Caco-2 (cell line): Measurements from ENCODE around the gene ALPL. TPM values are rescaled to one million over a fixed set of nuclear protein-coding genes. Genes with fewer than 3 reads are reported as not detected.

Source experiments
- BruUV-seq: library from RNA; stranded (reverse); fragments of 400-500 nt; replicated peaks from 2 replicates; lab custom pipeline; 2021; lab: Mats Ljungman, UMichigan
- CTCF ChIA-PET: fragments of 300-600 bp; sonication (Branson Sonifier 250); formaldehyde crosslinking; loops from one replicate; lab custom pipeline; 2022; ENCODE audit warnings: antibody characterized with exemption; lab: Charles Lee
- POLR2A ChIA-PET: fragments of 300-600 bp; sonication (Branson Sonifier 250); formaldehyde crosslinking; loops from one replicate; lab custom pipeline; 2022; ENCODE audit warnings: antibody characterized with exemption; lab: Charles Lee
- DNase-seq, 2 experiments: peaks; one replicate each; pipeline versions ENCODE4 v3.0.0 to v3.0.0-alpha.2; 2020 to 2022
- H3K27me3 ChIP-seq: replicated peaks from 2 replicates; pipeline ENCODE4 v1.6.0; 2011; ENCODE audit warnings: low read length; ENCODE audit not compliant: control insufficient read depth, insufficient read depth
- H3K36me3 ChIP-seq: 2 replicates; pipeline ENCODE4 v1.5.1; 2011; ENCODE audit warnings: low read length; ENCODE audit not compliant: control insufficient read depth, insufficient read depth
- H3K4me1 ChIP-seq: fragments of 250-450 bp; sonication (Bioruptor Pico); 2 replicates; pipeline ENCODE4 v1.5.1; 2020; ENCODE audit warnings: mild to moderate bottlenecking
- H3K4me3 ChIP-seq: 2 replicates; pipeline ENCODE4 v1.5.1; 2011; ENCODE audit warnings: low read depth, mild to moderate bottlenecking, control low read depth, low read length
- H3K9me3 ChIP-seq: fragments of 250-450 bp; sonication (Bioruptor Pico); 2 replicates; pipeline ENCODE4 v1.5.1; 2020; ENCODE audit warnings: mild to moderate bottlenecking, moderate library complexity
- H3K27ac Mint-ChIP-seq: one replicate; pipeline ENCODE4 v1.8.0; 2022; ENCODE audit warnings: mixed read lengths; ENCODE audit not compliant: unreplicated experiment
- H3K27me3 Mint-ChIP-seq: one replicate; pipeline ENCODE4 v1.8.0; 2022; ENCODE audit warnings: mixed read lengths; ENCODE audit not compliant: insufficient read depth, unreplicated experiment
- H3K36me3 Mint-ChIP-seq: one replicate; pipeline ENCODE4 v1.8.0; 2022; ENCODE audit warnings: mild to moderate bottlenecking, mixed read lengths; ENCODE audit not compliant: insufficient read depth, unreplicated experiment
- H3K4me1 Mint-ChIP-seq: one replicate; pipeline ENCODE4 v1.8.0; 2022; ENCODE audit warnings: low read depth, mixed read lengths; ENCODE audit not compliant: unreplicated experiment
- H3K4me3 Mint-ChIP-seq: one replicate; pipeline ENCODE4 v1.8.0; 2022; ENCODE audit warnings: mild to moderate bottlenecking, moderate library complexity, mixed read lengths; ENCODE audit not compliant: unreplicated experiment
- H3K9me3 Mint-ChIP-seq: one replicate; pipeline ENCODE4 v1.8.0; 2022; ENCODE audit warnings: mixed read lengths; ENCODE audit not compliant: unreplicated experiment
- intact Hi-C: fragments of 100-400 bp; cut with micrococcal nuclease; formaldehyde crosslinking; loops from one replicate; pipeline ENCODE4 v1.10.0; 2022; ENCODE audit not compliant: unreplicated experiment
- total RNA-seq: library from RNA; stranded (reverse); gene quantifications from 2 replicates; pipeline ENCODE4 v1.2.3, GENCODE V29; 2022
- TF ChIP-seq, protein P1 (sequence below), 2 experiments: fragments of 200-600 bp in 1 of 2; IDR thresholded peaks; 1 replicate in 1 of 2; 2 replicates in 1 of 2; pipeline versions ENCODE4 v1.5.1 to v1.8.0; 2011 to 2022; ENCODE audit warnings: antibody characterized with exemption in 1 of 2, control low read depth in 1 of 2, inconsistent platforms in 1 of 2, low read depth in 1 of 2, low read length in 1 of 2, mild to moderate bottlenecking in 1 of 2, moderate library complexity in 1 of 2; ENCODE audit not compliant: insufficient read depth in 1 of 2, severe bottlenecking in 1 of 2, unreplicated experiment in 1 of 2

Gene ALPL
- total RNA-seq, 1 experiment from 2014 or later: 0.79 TPM

DNA sequence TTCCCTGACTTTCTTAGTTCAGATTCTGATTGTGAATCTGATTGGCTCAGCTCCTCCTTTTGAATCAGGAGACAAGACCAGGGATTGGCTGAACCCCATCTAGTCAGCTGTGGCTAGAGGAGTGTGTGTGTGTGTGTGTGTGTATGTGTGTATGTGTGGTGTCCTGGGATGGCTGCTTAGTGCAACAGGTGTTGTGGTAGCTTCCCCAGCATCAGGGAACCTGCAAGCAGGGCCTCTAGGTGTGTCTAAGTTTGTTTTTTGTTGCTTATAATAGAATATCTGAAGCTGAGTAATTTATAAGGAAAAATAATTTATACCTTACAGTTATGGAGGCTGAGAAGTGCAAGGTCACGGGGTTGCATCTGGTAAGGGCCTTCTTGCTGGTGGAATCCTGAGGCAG is 13.2 kb upstream of the ALPL start:
- no peaks in the 10 kb centered on the region for H3K9me3 Mint-ChIP-seq
- no peak overlapping the region for H3K4me3 ChIP-seq
- ChIA-PET CTCF (no interaction called here), POLR2A (no interaction called here)
- intact Hi-C loops: no loop called here
- BruUV-seq: no TSS peak
- peaks cover 4% of the 10 kb centered on the region; the same call in 1 of the 2 replicates for H3K4me1 ChIP-seq
- H3K4me1 Mint-ChIP-seq: no peaks in the 10 kb centered on the region
- H3K36me3 Mint-ChIP-seq: no peaks in the 10 kb centered on the region
- no peaks in the 10 kb centered on the region for H3K36me3 ChIP-seq
- TF ChIP-seq, protein P1, sequence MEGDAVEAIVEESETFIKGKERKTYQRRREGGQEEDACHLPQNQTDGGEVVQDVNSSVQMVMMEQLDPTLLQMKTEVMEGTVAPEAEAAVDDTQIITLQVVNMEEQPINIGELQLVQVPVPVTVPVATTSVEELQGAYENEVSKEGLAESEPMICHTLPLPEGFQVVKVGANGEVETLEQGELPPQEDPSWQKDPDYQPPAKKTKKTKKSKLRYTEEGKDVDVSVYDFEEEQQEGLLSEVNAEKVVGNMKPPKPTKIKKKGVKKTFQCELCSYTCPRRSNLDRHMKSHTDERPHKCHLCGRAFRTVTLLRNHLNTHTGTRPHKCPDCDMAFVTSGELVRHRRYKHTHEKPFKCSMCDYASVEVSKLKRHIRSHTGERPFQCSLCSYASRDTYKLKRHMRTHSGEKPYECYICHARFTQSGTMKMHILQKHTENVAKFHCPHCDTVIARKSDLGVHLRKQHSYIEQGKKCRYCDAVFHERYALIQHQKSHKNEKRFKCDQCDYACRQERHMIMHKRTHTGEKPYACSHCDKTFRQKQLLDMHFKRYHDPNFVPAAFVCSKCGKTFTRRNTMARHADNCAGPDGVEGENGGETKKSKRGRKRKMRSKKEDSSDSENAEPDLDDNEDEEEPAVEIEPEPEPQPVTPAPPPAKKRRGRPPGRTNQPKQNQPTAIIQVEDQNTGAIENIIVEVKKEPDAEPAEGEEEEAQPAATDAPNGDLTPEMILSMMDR (IDR thresholded peaks at IDR 0.05; ENCODE audit: insufficient read depth in 1 of 2, low read depth in 1 of 2, low read length in 1 of 2, severe bottlenecking in 1 of 2, unreplicated experiment in 1 of 2): no peak
- H3K27me3 Mint-ChIP-seq: no peaks in the 10 kb centered on the region
- no peaks in the 10 kb centered on the region for H3K27me3 ChIP-seq
- peaks cover 5% of the 10 kb centered on the region; the same call in 1 of the 2 replicates for H3K9me3 ChIP-seq
- no peak overlapping the region for H3K27ac Mint-ChIP-seq
- DNase-seq: no peak
- H3K4me3 Mint-ChIP-seq: no peak overlapping the region

DNA sequence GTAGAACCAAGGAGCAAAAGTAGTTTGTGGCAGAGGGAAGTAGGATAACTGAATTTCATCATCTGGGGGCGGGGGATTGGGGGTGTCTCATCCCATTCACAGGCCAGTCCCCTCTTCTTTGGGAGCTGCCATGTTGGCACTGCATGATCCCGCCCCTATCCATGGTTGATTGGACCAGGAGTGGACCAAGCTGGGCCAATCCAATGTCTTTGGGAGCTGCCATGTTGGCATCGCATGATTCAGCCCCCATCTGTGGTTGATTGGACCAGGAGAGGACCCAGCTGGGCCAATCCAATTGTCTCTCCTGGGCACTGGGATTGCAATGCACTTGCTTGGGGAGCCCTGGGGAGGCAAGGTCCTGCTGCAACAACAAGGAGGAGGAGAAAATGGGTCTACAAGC is 12.3 kb upstream of the ALPL start:
- BruUV-seq: no TSS peak

GRCh38 chr1:21497466-21498061 is 11.7 kb upstream of the ALPL start:
- no peaks in the 10 kb centered on the region for H3K36me3 Mint-ChIP-seq
- POLR2A ChIA-PET: no interaction called here
- no peak overlapping the region for H3K27ac Mint-ChIP-seq

More for the DNA sequence above, 12.3 kb upstream of the ALPL start:
- peaks cover 4% of the 10 kb centered on the region; the same call in 1 of the 2 replicates for H3K4me1 ChIP-seq
- H3K4me1 Mint-ChIP-seq: no peaks in the 10 kb centered on the region
- ChIA-PET POLR2A (no interaction called here), CTCF (no interaction called here)
- H3K9me3 ChIP-seq: peaks cover 5% of the 10 kb centered on the region; the same call in 1 of the 2 replicates
- no peak overlapping the region for H3K4me3 Mint-ChIP-seq
- DNase-seq: no peak
- H3K27me3 ChIP-seq: no peaks in the 10 kb centered on the region
- H3K36me3 ChIP-seq: no peaks in the 10 kb centered on the region
- H3K9me3 Mint-ChIP-seq: no peaks in the 10 kb centered on the region
- TF ChIP-seq, protein P1 (IDR thresholded peaks at IDR 0.05; ENCODE audit: insufficient read depth in 1 of 2, low read depth in 1 of 2, low read length in 1 of 2, severe bottlenecking in 1 of 2, unreplicated experiment in 1 of 2): no peak
- H3K27ac Mint-ChIP-seq: no peak overlapping the region
- intact Hi-C loops: no loop called here
- H3K36me3 Mint-ChIP-seq: no peaks in the 10 kb centered on the region
- H3K27me3 Mint-ChIP-seq: no peaks in the 10 kb centered on the region
- H3K4me3 ChIP-seq: no peak overlapping the region

More at GRCh38 chr1:21497466-21498061, 11.7 kb upstream of the ALPL start:
- Mint-ChIP-seq H3K4me1 (no peaks in the 10 kb centered on the region), H3K27me3 (no peaks in the 10 kb centered on the region), H3K9me3 (no peaks in the 10 kb centered on the region), H3K4me3 (no peak overlapping the region)
- Histone ChIP-seq H3K27me3 (no peaks in the 10 kb centered on the region), H3K9me3 (peaks cover 5% of the 10 kb centered on the region; the same call in 1 of the 2 replicates), H3K36me3 (no peaks in the 10 kb centered on the region), H3K4me1 (peaks cover 4% of the 10 kb centered on the region; the same call in 1 of the 2 replicates), H3K4me3 (no peak overlapping the region)
- intact Hi-C loops: no loop called here
- CTCF ChIA-PET: no interaction called here
- TF ChIP-seq, protein P1 (IDR thresholded peaks at IDR 0.05; ENCODE audit: insufficient read depth in 1 of 2, low read depth in 1 of 2, low read length in 1 of 2, severe bottlenecking in 1 of 2, unreplicated experiment in 1 of 2): peak in 1 of 2 experiments; percentile 43
- no TSS peak for BruUV-seq
- DNase-seq: peak in 1 of 2 experiments; percentile 51
